OCI-LY7 (cell line): ENCODE data around the gene STPG4.

Source experiments
- EZH2phosphoT487 ChIP-seq: fragments of 200-600 bp; sonication (generic); IDR thresholded peaks from 2 replicates; pipeline ENCODE4 v1.6.1; 2018; ENCODE audit warnings: low read depth, borderline replicate concordance, mild to moderate bottlenecking, mixed run types, antibody characterized with exemption, low read length, moderate library complexity, mixed read lengths
- TF ChIP-seq, protein P1 (sequence below): fragments of 200-600 bp; sonication (generic); conservative IDR thresholded peaks from 2 replicates; pipeline ENCODE4 v1.5.1; 2014; ENCODE audit warnings: mild to moderate bottlenecking, antibody characterized with exemption, low read length, moderate library complexity, mixed read lengths

DNA sequence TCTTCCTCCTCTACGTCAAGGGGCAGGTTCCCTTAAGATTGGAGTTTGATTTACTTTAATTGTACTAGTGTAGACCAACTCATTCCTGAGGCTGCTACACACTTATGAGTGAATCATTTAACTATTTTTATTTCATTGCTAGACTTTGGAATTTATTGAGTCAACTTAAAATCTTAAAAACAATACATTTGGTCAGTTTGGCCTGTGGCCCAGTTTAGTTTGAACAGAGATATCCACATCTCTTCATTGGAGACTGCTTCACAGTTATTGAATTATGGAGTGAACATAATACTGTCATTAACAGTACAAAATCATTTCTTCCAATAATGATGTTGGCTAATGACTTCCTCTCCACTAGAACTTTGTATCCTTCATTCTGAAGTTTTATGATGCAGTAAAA is 34.5 kb upstream of the STPG4 start:
- TF ChIP-seq, protein P1, sequence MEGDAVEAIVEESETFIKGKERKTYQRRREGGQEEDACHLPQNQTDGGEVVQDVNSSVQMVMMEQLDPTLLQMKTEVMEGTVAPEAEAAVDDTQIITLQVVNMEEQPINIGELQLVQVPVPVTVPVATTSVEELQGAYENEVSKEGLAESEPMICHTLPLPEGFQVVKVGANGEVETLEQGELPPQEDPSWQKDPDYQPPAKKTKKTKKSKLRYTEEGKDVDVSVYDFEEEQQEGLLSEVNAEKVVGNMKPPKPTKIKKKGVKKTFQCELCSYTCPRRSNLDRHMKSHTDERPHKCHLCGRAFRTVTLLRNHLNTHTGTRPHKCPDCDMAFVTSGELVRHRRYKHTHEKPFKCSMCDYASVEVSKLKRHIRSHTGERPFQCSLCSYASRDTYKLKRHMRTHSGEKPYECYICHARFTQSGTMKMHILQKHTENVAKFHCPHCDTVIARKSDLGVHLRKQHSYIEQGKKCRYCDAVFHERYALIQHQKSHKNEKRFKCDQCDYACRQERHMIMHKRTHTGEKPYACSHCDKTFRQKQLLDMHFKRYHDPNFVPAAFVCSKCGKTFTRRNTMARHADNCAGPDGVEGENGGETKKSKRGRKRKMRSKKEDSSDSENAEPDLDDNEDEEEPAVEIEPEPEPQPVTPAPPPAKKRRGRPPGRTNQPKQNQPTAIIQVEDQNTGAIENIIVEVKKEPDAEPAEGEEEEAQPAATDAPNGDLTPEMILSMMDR = no peak
- TF ChIP-seq EZH2phosphoT487 = no peak
